H1 (cell line): ENCODE results near the gene FAM120A. TPM values are rescaled to one million over a fixed set of nuclear protein-coding genes. Genes with fewer than 3 reads are reported as not detected.

ENCODE experiments used
- BCL11A ChIP-seq, 2 experiments: IDR thresholded peaks; one replicate each; pipeline ENCODE4 v1.6.1; 2011; ENCODE audit warnings: low read depth in 2 of 2, low read length in 2 of 2, mild to moderate bottlenecking in 2 of 2
- BRCA1 ChIP-seq: IDR thresholded peaks from 2 replicates; pipeline ENCODE4 v1.6.1; 2012; ENCODE audit warnings: low read depth, low read length, improper control_type of control experiment
- CBX5 ChIP-seq: fragments of 300-800, 300-1000 bp; sonication (generic); IDR thresholded peaks from 2 replicates; pipeline ENCODE4 v1.7.1; 2016; ENCODE audit warnings: antibody characterized with exemption, low read length, low read depth
- CBX8 ChIP-seq: fragments of 300-800, 300-1000 bp; sonication (generic); IDR thresholded peaks from 2 replicates; pipeline ENCODE4 v1.7.1; 2016; ENCODE audit warnings: low read depth, low read length, borderline replicate concordance
- CHD2 ChIP-seq: IDR thresholded peaks from 2 replicates; pipeline ENCODE4 v1.6.1; 2012; ENCODE audit warnings: low read length, improper control_type of control experiment
- KDM5A ChIP-seq: fragments of 200-600 bp; IDR thresholded peaks from 2 replicates; pipeline ENCODE4 v1.7.1; 2012; ENCODE audit warnings: mild to moderate bottlenecking, low read length, inconsistent platforms, mixed read lengths
- RNF2 ChIP-seq: fragments of 200-900, 300-1000 bp; sonication (generic); IDR thresholded peaks from 2 replicates; pipeline ENCODE4 v1.7.1; 2016; ENCODE audit warnings: borderline replicate concordance, low read depth, mild to moderate bottlenecking, antibody characterized with exemption, low read length; ENCODE audit not compliant: poor library complexity, severe bottlenecking; ENCODE audit errors: missing control alignments
- SIRT6 ChIP-seq: IDR thresholded peaks from one replicate; pipeline ENCODE4 v1.7.1; 2012; ENCODE audit warnings: low read length, inconsistent platforms
- SP1 ChIP-seq: IDR thresholded peaks from 2 replicates; pipeline ENCODE4 v1.6.1; 2011; ENCODE audit warnings: low read depth, low read length
- SP4 ChIP-seq: IDR thresholded peaks from 2 replicates; pipeline ENCODE4 v1.6.1; 2012; ENCODE audit warnings: low read length, inconsistent platforms
- TCF12 ChIP-seq: IDR thresholded peaks from 2 replicates; pipeline ENCODE4 v1.6.1; 2011; ENCODE audit warnings: low read depth, mild to moderate bottlenecking, low read length
- polyA plus RNA-seq, 7 experiments: library from polyadenylated mRNA; depleted of rRNA in 3 of 7; stranded (reverse) in 5 of 7; unstranded in 2 of 7; fragments of >200 nt in 5 of 7; fragments of 200-250 nt in 2 of 7; gene quantifications; 1 replicate in 5 of 7; 2 replicates in 1 of 7; 4 replicates in 1 of 7; pipeline versions ENCODE4 v1.2.1 to v1.2.3, GENCODE V29; 2011 to 2013; ENCODE audit warnings: missing spikeins in 2 of 7, mixed read lengths in 2 of 7
- total RNA-seq: library from RNA; stranded (reverse); fragmentation: NEBNext Ultra II Directional; extraction: Animal tissue kit (Norgen Biotek cat#: 25700); gene quantifications from 2 replicates; pipeline ENCODE4 v1.2.1, GENCODE V29; 2021
- TF ChIP-seq, protein P1 (sequence below): fragments of 300-600 bp; sonication (generic); IDR thresholded peaks from 2 replicates; pipeline ENCODE4 v1.7.1; 2012; ENCODE audit warnings: low read length, moderate library complexity, mild to moderate bottlenecking, inconsistent platforms; ENCODE audit not compliant: insufficient replicate concordance
- TF ChIP-seq, protein P2 (sequence below): IDR thresholded peaks from 2 replicates; pipeline ENCODE4 v1.6.1; 2012; ENCODE audit warnings: inconsistent platforms

Gene FAM120A
- total and polyA plus RNA-seq, 2 of the 8 experiments (the other 6 are each of a cell fraction or from before 2014, with no cell fraction given): 24.9 to 54.7 TPM

DNA sequence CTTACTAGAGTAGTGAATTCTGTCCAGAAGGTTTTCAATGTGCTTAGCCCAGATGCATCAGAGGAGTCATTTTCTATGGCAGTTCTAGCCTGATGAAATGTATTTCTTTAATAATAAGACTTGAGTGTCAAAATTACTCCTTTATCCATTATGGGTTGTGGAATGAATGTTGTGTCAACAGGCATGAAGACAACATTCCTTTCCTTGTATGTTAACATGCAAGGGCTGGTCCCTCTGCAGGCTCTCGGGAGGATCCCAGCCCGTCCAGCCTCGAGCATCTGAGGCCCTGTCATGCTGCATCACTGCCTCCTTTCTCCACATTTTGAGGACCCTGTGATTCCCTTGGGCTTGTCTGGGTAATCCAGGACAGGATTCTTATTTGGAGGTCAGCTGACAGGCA lies 44.8 kb downstream of the FAM120A start (continued):
- TF ChIP-seq, protein P1, sequence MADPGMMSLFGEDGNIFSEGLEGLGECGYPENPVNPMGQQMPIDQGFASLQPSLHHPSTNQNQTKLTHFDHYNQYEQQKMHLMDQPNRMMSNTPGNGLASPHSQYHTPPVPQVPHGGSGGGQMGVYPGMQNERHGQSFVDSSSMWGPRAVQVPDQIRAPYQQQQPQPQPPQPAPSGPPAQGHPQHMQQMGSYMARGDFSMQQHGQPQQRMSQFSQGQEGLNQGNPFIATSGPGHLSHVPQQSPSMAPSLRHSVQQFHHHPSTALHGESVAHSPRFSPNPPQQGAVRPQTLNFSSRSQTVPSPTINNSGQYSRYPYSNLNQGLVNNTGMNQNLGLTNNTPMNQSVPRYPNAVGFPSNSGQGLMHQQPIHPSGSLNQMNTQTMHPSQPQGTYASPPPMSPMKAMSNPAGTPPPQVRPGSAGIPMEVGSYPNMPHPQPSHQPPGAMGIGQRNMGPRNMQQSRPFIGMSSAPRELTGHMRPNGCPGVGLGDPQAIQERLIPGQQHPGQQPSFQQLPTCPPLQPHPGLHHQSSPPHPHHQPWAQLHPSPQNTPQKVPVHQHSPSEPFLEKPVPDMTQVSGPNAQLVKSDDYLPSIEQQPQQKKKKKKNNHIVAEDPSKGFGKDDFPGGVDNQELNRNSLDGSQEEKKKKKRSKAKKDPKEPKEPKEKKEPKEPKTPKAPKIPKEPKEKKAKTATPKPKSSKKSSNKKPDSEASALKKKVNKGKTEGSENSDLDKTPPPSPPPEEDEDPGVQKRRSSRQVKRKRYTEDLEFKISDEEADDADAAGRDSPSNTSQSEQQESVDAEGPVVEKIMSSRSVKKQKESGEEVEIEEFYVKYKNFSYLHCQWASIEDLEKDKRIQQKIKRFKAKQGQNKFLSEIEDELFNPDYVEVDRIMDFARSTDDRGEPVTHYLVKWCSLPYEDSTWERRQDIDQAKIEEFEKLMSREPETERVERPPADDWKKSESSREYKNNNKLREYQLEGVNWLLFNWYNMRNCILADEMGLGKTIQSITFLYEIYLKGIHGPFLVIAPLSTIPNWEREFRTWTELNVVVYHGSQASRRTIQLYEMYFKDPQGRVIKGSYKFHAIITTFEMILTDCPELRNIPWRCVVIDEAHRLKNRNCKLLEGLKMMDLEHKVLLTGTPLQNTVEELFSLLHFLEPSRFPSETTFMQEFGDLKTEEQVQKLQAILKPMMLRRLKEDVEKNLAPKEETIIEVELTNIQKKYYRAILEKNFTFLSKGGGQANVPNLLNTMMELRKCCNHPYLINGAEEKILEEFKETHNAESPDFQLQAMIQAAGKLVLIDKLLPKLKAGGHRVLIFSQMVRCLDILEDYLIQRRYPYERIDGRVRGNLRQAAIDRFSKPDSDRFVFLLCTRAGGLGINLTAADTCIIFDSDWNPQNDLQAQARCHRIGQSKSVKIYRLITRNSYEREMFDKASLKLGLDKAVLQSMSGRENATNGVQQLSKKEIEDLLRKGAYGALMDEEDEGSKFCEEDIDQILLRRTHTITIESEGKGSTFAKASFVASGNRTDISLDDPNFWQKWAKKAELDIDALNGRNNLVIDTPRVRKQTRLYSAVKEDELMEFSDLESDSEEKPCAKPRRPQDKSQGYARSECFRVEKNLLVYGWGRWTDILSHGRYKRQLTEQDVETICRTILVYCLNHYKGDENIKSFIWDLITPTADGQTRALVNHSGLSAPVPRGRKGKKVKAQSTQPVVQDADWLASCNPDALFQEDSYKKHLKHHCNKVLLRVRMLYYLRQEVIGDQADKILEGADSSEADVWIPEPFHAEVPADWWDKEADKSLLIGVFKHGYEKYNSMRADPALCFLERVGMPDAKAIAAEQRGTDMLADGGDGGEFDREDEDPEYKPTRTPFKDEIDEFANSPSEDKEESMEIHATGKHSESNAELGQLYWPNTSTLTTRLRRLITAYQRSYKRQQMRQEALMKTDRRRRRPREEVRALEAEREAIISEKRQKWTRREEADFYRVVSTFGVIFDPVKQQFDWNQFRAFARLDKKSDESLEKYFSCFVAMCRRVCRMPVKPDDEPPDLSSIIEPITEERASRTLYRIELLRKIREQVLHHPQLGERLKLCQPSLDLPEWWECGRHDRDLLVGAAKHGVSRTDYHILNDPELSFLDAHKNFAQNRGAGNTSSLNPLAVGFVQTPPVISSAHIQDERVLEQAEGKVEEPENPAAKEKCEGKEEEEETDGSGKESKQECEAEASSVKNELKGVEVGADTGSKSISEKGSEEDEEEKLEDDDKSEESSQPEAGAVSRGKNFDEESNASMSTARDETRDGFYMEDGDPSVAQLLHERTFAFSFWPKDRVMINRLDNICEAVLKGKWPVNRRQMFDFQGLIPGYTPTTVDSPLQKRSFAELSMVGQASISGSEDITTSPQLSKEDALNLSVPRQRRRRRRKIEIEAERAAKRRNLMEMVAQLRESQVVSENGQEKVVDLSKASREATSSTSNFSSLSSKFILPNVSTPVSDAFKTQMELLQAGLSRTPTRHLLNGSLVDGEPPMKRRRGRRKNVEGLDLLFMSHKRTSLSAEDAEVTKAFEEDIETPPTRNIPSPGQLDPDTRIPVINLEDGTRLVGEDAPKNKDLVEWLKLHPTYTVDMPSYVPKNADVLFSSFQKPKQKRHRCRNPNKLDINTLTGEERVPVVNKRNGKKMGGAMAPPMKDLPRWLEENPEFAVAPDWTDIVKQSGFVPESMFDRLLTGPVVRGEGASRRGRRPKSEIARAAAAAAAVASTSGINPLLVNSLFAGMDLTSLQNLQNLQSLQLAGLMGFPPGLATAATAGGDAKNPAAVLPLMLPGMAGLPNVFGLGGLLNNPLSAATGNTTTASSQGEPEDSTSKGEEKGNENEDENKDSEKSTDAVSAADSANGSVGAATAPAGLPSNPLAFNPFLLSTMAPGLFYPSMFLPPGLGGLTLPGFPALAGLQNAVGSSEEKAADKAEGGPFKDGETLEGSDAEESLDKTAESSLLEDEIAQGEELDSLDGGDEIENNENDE: no peak
- TF ChIP-seq CBX8 (no peak), BCL11A (IDR thresholded peaks at IDR 0.05; ENCODE audit: low read depth in 2 of 2, low read length in 2 of 2) (no peak), CHD2 (no peak), CBX5 (no peak), SP1 (no peak), SP4 (no peak), KDM5A (no peak), TCF12 (no peak), SIRT6 (no peak), BRCA1 (no peak), RNF2 (no peak)
- TF ChIP-seq, protein P2, sequence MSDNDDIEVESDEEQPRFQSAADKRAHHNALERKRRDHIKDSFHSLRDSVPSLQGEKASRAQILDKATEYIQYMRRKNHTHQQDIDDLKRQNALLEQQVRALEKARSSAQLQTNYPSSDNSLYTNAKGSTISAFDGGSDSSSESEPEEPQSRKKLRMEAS: no peak
